Body of pancreas (tissue), 4 donors: ENCODE data around the gene CYB5A. TPM values are rescaled to one million over a fixed set of nuclear protein-coding genes. Genes with fewer than 3 reads are reported as not detected.

Experiments used
- ATAC-seq: fragments of 150-250 bp; one replicate; pipeline ENCODE4 v1.9.1; 2016
- DNase-seq, 4 donors: peaks; one replicate each; pipeline ENCODE4 v3.0.0-alpha.2; 2019
- H3K27ac ChIP-seq, 4 donors: fragments of 200-600 bp; sonication (generic); 1 replicate in 3 of 4; 2 replicates in 1 of 4; pipeline versions ENCODE4 v1.5.1 to v1.6.1; 2016 to 2019; ENCODE audit warnings: mild to moderate bottlenecking in 1 of 4, mixed read lengths in 1 of 4, moderate library complexity in 1 of 4
- H3K27me3 ChIP-seq, 2 donors: fragments of 200-600 bp; sonication (generic); one replicate each; pipeline ENCODE4 v1.6.0; 2016; ENCODE audit warnings: mild to moderate bottlenecking in 1 of 2
- H3K36me3 ChIP-seq, 2 donors: fragments of 200-600 bp; sonication (generic); replicated peaks in 1 of 2; 2 replicates each; pipeline ENCODE4 v1.5.1; 2016; ENCODE audit warnings: low read depth in 2 of 2; ENCODE audit not compliant: insufficient read depth in 1 of 2
- H3K4me1 ChIP-seq: fragments of 200-600 bp; sonication (generic); one replicate; pipeline ENCODE4 v1.6.0; 2016
- H3K4me3 ChIP-seq, 2 donors: fragments of 200-600 bp; sonication (generic); 1 replicate in 1 of 2; 2 replicates in 1 of 2; pipeline ENCODE4 v1.5.1; 2016 to 2019
- H3K9me3 ChIP-seq, 3 donors: fragments of 200-600 bp; sonication (generic); 1 replicate in 2 of 3; 2 replicates in 1 of 3; pipeline ENCODE4 v1.5.1; 2016
- POLR2A ChIP-seq, 3 donors: fragments of 450-650 bp; IDR thresholded peaks; one replicate each; pipeline ENCODE4 v1.6.1; 2016; ENCODE audit warnings: antibody characterized with exemption in 3 of 3, mild to moderate bottlenecking in 2 of 3
- WGBS, 2 donors: methylation state at CpG; one replicate each; pipeline ENCODE4 v1.1.5; 2017; 5-methylcytosine and 5-hydroxymethylcytosine counted together
- intact Hi-C: fragments of 100-400 bp; cut with DNase I; formaldehyde crosslinking; loops from one replicate; pipeline ENCODE4 v1.15.1; 2023
- total RNA-seq, 2 donors: library from RNA; depleted of rRNA; stranded (reverse); fragments of >200 nt; gene quantifications; one replicate each; pipeline ENCODE4 v1.1.0, GENCODE V29; 2016
- TF ChIP-seq, protein P1 (sequence below), 7 experiments: fragments of 450-650 bp in 4 of 7; fragments of 200-600 bp in 3 of 7; sonication (generic) in 3 of 7; IDR thresholded peaks; one replicate each; pipeline ENCODE4 v1.5.1; 2016 to 2019; ENCODE audit warnings: antibody characterized with exemption in 7 of 7

The CYB5A gene
- total RNA-seq, 2 donors from 2014 or later = 209 to 264 TPM

- peaks cover 7 to 9% of the 10 kb centered on the region in 2 donors for H3K36me3 ChIP-seq
- intact Hi-C loops = no loop called here
Observed at GRCh38 chr18:74259347-74259746, 32.4 kb downstream of the CYB5A start.

DNA sequence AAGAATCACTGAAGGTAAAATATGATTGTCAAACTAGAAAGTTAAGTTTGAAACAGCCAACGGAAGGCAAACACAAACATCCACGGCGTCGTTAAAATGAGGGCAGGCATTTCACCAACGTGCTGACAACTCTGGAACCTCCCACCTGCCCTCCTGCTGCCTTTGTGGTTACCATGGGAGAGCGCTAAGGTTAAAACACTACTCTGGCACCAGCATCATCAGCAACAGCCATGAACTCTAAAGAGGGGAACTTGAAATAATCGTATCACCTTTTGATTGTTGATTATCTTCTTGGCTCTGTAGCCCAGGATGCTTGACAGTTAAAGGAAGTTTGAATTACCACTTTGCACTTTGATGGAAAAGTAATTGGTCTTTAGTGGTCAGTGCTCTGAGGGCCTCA lies 34.7 kb downstream of the CYB5A start:
- no peak for ATAC-seq
- 19 to 31% methylated on average over 7 of the region's 7 CpGs for WGBS, 2 donors
- H3K9me3 ChIP-seq = no peaks in the 10 kb centered on the region
- no peak overlapping the region for H3K4me3 ChIP-seq
- TF ChIP-seq POLR2A (IDR thresholded peaks at IDR 0.05) = no peak
- TF ChIP-seq, protein P1, sequence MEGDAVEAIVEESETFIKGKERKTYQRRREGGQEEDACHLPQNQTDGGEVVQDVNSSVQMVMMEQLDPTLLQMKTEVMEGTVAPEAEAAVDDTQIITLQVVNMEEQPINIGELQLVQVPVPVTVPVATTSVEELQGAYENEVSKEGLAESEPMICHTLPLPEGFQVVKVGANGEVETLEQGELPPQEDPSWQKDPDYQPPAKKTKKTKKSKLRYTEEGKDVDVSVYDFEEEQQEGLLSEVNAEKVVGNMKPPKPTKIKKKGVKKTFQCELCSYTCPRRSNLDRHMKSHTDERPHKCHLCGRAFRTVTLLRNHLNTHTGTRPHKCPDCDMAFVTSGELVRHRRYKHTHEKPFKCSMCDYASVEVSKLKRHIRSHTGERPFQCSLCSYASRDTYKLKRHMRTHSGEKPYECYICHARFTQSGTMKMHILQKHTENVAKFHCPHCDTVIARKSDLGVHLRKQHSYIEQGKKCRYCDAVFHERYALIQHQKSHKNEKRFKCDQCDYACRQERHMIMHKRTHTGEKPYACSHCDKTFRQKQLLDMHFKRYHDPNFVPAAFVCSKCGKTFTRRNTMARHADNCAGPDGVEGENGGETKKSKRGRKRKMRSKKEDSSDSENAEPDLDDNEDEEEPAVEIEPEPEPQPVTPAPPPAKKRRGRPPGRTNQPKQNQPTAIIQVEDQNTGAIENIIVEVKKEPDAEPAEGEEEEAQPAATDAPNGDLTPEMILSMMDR (IDR thresholded peaks at IDR 0.05) = no peak
- H3K27me3 ChIP-seq = no peaks in the 10 kb centered on the region
- no peak for DNase-seq
- H3K27ac ChIP-seq = peak overlapping the region in 2 of 4 donors; percentile 21 to 64
- peaks cover 9 to 15% of the 10 kb centered on the region in 2 donors for H3K36me3 ChIP-seq
- intact Hi-C loops = no loop called here
- H3K4me1 ChIP-seq = peaks cover 26% of the 10 kb centered on the region

More at GRCh38 chr18:74259347-74259746, 32.4 kb downstream of the CYB5A start:
- no peak for DNase-seq
- Histone ChIP-seq H3K4me1 (peaks cover 19% of the 10 kb centered on the region), H3K4me3 (no peak overlapping the region), H3K27ac (no peak overlapping the region), H3K9me3 (no peaks in the 10 kb centered on the region), H3K27me3 (no peaks in the 10 kb centered on the region)
- no peak for ATAC-seq
- TF ChIP-seq, protein P1 (IDR thresholded peaks at IDR 0.05) = no peak
- no peak for TF ChIP-seq POLR2A (IDR thresholded peaks at IDR 0.05)
- 78 to 84% methylated on average over 4 of the region's 4 CpGs for WGBS, 2 donors

DNA sequence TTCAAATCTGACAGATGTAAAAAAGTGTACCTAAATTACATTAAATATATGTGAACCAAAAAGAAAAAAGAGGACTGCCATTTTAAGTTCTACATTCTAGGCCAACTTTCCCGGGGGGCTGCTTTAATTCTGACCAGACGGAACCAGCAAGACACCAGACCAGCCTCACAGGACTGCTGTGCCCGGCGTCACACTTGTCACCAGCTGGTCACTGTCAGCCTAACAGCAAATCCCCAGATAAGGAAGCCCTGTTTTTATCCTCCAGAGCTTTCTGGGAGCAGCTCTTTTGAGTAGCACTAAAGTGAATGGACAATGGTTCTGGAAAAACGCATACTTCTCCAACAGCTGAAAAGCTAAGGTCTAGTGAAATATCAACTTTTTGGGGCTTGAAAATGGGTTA lies 35.6 kb downstream of the CYB5A start:
- TF ChIP-seq POLR2A (IDR thresholded peaks at IDR 0.05) = no peak
- TF ChIP-seq, protein P1 (IDR thresholded peaks at IDR 0.05) = no peak
- 47 to 60% methylated on average over 5 of the region's 5 CpGs for WGBS, 2 donors
- H3K27ac ChIP-seq = peak overlapping the region in 2 of 4 donors; percentile 27 to 64
- ATAC-seq = no peak
- no peaks in the 10 kb centered on the region for H3K9me3 ChIP-seq
- intact Hi-C loops = no loop called here
- no peak overlapping the region for H3K4me3 ChIP-seq
- H3K4me1 ChIP-seq = peaks cover 35% of the 10 kb centered on the region
- no peak for DNase-seq
- peaks cover 9 to 15% of the 10 kb centered on the region in 2 donors for H3K36me3 ChIP-seq
- H3K27me3 ChIP-seq = no peaks in the 10 kb centered on the region

DNA sequence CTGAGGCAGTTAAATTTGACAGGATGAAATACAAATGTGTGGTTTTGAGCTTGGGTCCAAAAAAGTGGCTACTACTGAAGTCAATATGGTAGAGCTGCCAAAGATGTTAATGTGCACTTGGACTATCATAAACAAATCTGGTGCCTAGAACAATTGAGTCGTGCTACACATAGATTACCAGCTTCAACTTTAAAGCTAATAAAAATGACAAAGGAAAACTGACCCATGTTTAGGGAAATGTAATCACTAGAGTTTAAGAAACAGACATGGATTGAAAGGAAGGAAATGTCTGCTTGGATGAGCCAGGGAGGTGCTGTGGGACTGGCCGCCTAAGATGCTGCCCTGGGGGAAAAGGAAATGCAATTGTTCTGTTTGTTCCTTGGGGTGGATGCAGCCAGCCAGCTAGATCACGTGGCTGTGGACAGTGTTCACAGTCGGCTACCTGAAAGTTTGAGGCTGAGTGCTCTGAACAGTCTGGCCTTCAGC lies 36.6 kb downstream of the CYB5A start:
- Histone ChIP-seq H3K9me3 (no peaks in the 10 kb centered on the region), H3K36me3 (peaks cover 9 to 15% of the 10 kb centered on the region in 2 donors), H3K4me1 (peaks cover 45% of the 10 kb centered on the region), H3K4me3 (no peak overlapping the region), H3K27me3 (no peaks in the 10 kb centered on the region), H3K27ac (peak overlapping the region in 3 of 4 donors; percentile 27 to 69 (median 64))
- ATAC-seq (peak; percentile 63), DNase-seq (peak in 3 of 4 donors; percentile 33 to 60 (median 41))
- 24% methylated on average over 4 of the region's 4 CpGs for WGBS, 2 donors
- TF ChIP-seq, protein P1 (IDR thresholded peaks at IDR 0.05) = no peak
- TF ChIP-seq POLR2A (IDR thresholded peaks at IDR 0.05) = no peak
- intact Hi-C loops = no loop called here

DNA sequence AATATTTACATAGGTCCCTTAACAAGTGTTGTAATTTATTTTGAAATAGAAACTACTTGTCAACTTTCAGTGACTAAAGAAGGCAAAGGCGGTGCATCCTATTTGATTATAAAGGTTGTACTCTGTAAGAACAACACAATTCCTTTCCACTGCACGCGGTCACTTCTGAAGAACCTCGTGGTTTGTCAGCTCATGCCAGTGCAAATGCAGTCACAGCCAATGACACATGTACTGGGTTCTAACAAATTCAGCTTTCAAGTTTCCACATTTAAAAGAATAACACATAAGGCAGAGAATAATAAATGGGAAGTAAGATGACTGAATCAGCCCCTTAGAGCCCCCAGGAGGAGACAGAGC lies 39.7 kb downstream of the CYB5A start:
- Histone ChIP-seq H3K27me3 (no peaks in the 10 kb centered on the region), H3K9me3 (no peaks in the 10 kb centered on the region), H3K4me3 (no peak overlapping the region), H3K4me1 (peaks cover 64% of the 10 kb centered on the region), H3K36me3 (peaks cover 9 to 12% of the 10 kb centered on the region in 2 donors), H3K27ac (peak overlapping the region in 2 of 4 donors; percentile 58 to 63)
- DNase-seq = no peak
- TF ChIP-seq, protein P1 (IDR thresholded peaks at IDR 0.05) = no peak
- no peak for TF ChIP-seq POLR2A (IDR thresholded peaks at IDR 0.05)
- 59 to 78% methylated on average over 4 of the region's 4 CpGs for whole genome bisulfite sequencing, 2 donors
- no peak for ATAC-seq
- intact Hi-C loops = no loop called here
